IMR-90 (cell line): ENCODE results near the gene ALAD.

Experiments used
- CEBPB ChIP-seq: IDR thresholded peaks from 2 replicates; pipeline ENCODE4 v1.6.1; 2012; ENCODE audit warnings: low read depth, low read length, improper control_type of control experiment
- POLR2A ChIP-seq: IDR thresholded peaks from 2 replicates; pipeline ENCODE4 v1.6.1; 2012; ENCODE audit warnings: mild to moderate bottlenecking, low read depth, low read length
- RCOR1 ChIP-seq: IDR thresholded peaks from 2 replicates; pipeline ENCODE4 v1.6.1; 2012; ENCODE audit warnings: mild to moderate bottlenecking, low read length, improper control_type of control experiment; ENCODE audit not compliant: insufficient replicate concordance
- TF ChIP-seq, protein P1 (sequence below): conservative IDR thresholded peaks from 2 replicates; pipeline ENCODE4 v1.5.1; 2012; ENCODE audit warnings: mild to moderate bottlenecking, low read depth, low read length, improper control_type of control experiment
- TF ChIP-seq, protein P2 (sequence below): fragments of 150-350 bp; IDR thresholded peaks from 2 replicates; pipeline ENCODE4 v1.6.1; 2017; ENCODE audit warnings: mild to moderate bottlenecking, antibody characterized with exemption, low read length, low read depth

DNA sequence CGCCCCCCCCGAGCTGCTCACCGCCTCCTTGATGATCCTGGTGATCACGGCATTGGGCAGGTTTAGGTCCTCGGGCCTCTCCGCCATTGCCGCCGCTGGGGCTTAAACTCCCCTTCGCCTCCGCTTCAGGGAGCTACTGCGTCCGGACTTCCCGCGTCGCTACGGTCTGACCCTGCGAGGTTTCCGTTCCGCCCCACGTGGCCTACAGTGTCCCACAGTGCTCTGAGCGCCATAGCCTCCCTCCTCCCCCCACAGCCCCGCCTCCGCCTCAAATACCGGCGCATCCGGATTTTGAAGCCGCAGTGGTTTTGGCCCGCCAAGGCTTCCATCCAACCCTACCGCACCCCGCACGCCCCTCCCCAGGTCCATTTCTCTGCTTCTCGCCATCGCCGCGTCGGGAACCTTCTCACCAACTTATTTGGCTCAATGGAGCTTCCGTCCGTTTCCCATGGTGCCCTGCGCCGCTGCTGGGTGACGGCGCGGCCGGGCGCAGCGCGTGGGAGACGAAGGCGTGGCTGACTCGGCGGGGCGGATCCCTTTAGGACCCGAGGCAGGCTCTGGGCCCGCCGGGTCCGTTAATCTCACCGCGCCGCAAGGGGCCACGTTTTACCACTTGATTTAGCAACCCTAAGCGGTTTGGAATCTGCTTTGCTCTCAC lies 9.3 kb upstream of the ALAD start, which contains the start of the genes C9orf43 and POLE3:
- peak; percentile 83 for TF ChIP-seq CEBPB
- TF ChIP-seq, protein P1, sequence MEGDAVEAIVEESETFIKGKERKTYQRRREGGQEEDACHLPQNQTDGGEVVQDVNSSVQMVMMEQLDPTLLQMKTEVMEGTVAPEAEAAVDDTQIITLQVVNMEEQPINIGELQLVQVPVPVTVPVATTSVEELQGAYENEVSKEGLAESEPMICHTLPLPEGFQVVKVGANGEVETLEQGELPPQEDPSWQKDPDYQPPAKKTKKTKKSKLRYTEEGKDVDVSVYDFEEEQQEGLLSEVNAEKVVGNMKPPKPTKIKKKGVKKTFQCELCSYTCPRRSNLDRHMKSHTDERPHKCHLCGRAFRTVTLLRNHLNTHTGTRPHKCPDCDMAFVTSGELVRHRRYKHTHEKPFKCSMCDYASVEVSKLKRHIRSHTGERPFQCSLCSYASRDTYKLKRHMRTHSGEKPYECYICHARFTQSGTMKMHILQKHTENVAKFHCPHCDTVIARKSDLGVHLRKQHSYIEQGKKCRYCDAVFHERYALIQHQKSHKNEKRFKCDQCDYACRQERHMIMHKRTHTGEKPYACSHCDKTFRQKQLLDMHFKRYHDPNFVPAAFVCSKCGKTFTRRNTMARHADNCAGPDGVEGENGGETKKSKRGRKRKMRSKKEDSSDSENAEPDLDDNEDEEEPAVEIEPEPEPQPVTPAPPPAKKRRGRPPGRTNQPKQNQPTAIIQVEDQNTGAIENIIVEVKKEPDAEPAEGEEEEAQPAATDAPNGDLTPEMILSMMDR: peak; percentile 14; the same call in 1 of the 2 replicates
- no peak for TF ChIP-seq RCOR1
- peak; percentile 80 for TF ChIP-seq POLR2A
- TF ChIP-seq, protein P2, sequence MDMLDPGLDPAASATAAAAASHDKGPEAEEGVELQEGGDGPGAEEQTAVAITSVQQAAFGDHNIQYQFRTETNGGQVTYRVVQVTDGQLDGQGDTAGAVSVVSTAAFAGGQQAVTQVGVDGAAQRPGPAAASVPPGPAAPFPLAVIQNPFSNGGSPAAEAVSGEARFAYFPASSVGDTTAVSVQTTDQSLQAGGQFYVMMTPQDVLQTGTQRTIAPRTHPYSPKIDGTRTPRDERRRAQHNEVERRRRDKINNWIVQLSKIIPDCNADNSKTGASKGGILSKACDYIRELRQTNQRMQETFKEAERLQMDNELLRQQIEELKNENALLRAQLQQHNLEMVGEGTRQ: peak; percentile 96
